GM18951 (cell line): ENCODE data around the gene VPS16.
"Not testable (repeated sequence)": the region's sequence is repeated elsewhere in the genome, so short reads cannot be mapped to it uniquely, and the experiment has no call there.

ENCODE experiments used
- POLR2A ChIP-seq: IDR thresholded peaks from 4 replicates; pipeline ENCODE4 v1.6.1; 2011; ENCODE audit warnings: mild to moderate bottlenecking; ENCODE audit not compliant: insufficient read length, insufficient read depth; ENCODE audit errors: extremely low read depth
- in situ Hi-C: fragments of 300-500 bp; cut with MboI; formaldehyde crosslinking; loops from one replicate; pipeline ENCODE4 v1.12.0; 2022; ENCODE audit warnings: low sequenced_read_pairs, mixed read lengths, inconsistent platforms; ENCODE audit not compliant: unreplicated experiment

The VPS16 gene

GRCh38 chr20:2801286-2801728 is 39.2 kb upstream of the VPS16 start:
- TF ChIP-seq POLR2A: no peak
- in situ Hi-C loops: no loop called here

- in situ Hi-C loops: no loop called here
- no peak for TF ChIP-seq POLR2A
Measured at GRCh38 chr20:2804041-2804828, 36.3 kb upstream of the VPS16 start.

DNA sequence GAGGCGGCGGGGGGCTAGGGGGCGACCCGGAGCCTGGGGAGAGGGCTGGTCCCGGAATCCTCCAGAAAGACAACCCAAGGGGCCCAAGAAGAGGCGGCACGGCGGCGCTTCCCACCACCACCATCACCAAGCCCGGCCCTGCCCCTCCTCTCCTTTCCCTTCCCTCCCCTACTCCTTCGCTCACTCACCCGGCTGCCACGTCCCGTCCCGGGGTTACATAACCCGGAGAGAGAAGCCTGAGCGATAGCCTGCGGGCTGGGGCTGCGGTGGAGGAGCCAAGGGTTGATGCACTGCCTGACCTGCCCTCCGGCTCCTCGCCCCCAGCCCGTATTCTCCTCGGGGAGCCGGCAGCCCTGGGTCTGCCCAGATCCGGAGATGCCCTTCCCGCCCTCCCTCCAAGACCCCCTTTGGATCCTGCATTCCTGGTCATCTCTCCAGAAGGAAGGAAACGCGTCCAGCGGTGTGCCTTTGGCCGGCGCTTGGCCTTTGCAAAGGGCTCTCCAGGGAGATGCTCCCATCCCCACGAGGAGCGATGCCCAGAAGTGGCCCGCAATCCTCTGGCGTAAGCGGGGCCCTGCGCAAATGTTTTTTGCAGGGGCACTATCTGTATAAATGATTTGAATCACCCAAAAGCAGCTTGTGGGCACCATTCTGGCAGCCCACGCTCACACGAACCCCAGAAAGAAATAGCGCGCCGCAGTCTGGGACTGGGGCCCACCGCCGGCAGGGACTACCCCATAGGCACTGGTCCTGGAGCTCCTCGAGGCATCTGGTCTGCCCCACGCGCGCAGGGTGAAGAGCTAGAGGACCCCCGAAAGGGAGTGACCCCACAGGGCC is 35.5 kb upstream of the VPS16 start:
- in situ Hi-C loops: no loop called here
- no peak for TF ChIP-seq POLR2A

DNA sequence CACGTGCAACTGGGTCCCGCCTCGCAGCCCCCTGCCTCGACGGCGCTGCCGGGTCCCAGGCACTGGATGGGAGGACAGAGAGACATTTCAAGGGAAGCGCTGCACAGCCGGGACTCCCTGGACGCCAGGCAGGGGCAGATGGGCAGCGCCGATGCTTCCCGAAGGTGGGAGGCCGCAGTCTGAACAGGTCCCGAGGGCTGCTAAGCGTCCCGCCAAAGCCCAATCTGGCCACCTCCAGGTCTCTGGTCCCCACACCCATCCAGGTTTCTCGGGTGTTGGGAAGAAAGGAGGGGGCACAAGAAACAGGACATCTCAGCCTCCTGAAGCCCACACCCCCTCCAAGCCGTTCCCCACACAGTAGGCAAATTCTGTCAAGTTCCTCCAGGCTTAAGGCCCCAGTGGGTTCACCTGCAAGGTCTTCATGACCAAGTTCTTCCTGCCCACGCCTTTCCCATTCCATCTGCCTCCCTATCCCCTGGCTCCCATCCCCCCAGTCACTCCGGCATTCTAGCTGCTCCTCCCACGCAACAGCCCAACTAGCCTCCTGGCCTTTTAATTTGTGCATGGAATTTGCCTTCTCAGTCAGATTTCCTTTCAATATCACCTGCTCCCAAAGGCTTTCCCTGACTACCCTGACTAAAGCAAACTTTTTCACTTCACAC is 34.7 kb upstream of the VPS16 start:
- in situ Hi-C loops: no loop called here
- TF ChIP-seq POLR2A: no peak

- TF ChIP-seq POLR2A: no peak
- in situ Hi-C loops: no loop called here
Measured at GRCh38 chr20:2806351-2806701, 34.2 kb upstream of the VPS16 start.

DNA sequence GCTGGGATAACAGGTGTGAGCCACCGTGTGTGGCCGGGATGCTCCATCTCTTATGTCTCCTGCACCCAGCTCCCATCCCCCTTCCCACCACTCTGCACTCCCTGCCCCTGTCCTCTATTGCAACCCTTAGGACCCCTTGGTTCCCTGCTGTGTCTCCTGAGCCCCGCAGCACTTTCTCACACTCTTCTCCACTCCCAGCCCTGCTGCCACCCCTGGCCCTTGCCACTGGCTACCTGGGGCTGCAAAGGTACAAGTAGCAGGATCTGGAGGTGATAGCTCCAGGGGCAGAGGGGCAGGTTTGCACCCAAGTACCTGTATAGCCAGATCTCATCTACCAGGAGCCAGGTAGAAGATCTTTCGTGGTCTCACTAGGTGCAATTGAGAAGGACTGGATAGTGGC is 33.5 kb upstream of the VPS16 start:
- TF ChIP-seq POLR2A: no peak
- in situ Hi-C loops: no loop called here

DNA sequence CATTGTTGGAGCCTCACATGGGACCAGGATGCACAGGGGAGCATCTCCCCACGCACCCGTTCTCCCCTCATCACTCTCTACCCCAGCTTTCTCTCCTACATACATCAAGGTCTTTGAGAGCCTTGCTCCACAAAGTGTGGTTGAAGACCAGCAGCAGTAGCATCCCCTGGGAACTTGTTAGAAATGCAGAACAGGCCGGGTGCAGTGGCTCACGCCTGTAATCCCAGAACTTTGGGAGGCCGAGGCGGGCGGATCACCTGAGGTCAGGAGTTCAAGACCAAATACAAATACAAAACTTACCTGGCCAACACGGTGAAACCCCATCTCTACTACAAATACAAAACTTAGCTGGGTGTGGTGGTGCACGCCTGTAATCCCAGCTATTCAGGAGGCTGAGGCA is 32.6 kb upstream of the VPS16 start:
- in situ Hi-C loops: not testable (repeated sequence)

DNA sequence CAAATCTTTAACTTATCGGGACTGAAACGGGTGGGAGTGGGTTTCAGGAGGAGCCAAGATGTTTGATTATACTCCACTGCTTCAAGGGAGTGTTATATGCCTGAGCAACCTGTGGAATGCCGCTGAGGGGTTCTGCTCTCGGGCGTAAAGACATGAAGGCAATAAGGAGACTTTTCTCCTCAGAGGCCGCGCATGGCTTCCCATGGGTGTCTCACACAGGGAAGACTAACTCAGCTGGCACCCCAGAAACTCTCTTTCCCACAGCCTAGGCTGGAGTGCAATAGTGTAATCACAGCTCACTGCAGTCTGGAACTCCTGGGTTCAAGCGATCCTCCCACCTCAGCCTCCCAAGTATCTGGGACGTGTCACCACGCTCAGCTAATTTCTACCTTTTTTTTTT is 30.9 kb upstream of the VPS16 start:
- in situ Hi-C loops: no loop called here
- TF ChIP-seq POLR2A: no peak

DNA sequence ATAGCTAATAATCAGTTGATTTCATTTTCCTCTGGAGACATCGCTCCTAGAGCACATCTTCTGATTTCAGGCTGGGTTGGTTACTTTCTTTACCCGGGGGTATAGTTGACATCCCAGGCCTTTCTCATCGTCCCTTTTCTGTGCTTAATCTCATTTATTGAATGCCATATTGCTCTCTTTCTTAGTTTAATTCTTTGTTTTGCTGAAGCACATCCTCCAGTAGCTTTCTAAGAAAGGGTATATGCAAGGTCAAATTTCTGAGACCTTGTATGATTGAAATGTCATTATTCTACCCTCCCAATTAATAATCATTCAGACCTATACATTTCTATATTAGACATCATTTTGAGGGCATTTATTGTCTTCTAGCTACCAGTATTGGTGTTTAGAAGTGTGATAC is 28.4 kb upstream of the VPS16 start:
- TF ChIP-seq POLR2A: no peak
- in situ Hi-C loops: no loop called here

DNA sequence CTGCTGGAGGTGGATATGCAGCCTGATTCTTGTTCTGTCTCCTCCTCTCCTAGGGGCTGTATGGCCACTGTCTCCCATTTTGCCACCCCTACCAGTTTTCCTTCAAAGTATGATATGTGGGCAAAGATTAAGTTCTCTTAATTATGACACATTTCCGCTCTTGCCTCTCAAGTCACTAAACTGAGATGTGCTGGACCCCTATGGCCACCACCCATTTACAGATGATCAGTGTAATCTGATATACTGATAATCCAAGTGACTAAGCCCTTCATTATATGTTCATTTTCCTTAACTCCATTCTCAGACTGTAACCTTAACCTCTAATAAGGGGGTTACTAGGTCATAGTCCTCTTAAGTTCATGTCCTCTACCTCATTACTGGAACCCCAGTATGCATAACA is 26.5 kb upstream of the VPS16 start:
- in situ Hi-C loops: no loop called here

DNA sequence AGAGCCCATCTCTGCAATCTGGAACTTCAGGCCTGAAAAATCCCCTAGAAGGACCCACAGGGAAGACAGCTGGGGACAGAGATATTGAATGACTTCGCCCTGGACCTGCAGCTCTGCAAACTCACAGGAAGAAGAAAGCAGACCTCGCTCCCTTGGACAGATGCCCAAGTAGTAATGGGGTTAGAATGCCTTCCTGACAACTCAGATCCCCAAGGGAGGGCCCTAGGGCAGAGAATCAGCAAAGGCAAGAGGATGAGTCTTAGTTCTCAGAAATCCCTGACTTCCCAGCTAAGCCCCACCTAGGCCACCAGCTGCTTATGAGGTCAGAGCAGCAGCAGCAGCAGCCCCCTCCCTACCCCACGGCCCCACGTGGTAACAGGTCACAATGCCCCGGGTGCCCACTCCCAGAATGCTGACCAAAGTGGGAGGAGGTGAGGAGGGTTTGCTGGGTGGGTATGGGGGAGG is 25.9 kb upstream of the VPS16 start, which contains the start of gene C20orf141:
C20orf141 (plus strand) TSS at position 401 of the 465 bp plus-strand sequence. CDS start 198 bp downstream, outside the sequence.
- in situ Hi-C loops: no loop called here
- no peak for TF ChIP-seq POLR2A

More for the DNA sequence above, 26.5 kb upstream of the VPS16 start:
- no peak for TF ChIP-seq POLR2A

DNA sequence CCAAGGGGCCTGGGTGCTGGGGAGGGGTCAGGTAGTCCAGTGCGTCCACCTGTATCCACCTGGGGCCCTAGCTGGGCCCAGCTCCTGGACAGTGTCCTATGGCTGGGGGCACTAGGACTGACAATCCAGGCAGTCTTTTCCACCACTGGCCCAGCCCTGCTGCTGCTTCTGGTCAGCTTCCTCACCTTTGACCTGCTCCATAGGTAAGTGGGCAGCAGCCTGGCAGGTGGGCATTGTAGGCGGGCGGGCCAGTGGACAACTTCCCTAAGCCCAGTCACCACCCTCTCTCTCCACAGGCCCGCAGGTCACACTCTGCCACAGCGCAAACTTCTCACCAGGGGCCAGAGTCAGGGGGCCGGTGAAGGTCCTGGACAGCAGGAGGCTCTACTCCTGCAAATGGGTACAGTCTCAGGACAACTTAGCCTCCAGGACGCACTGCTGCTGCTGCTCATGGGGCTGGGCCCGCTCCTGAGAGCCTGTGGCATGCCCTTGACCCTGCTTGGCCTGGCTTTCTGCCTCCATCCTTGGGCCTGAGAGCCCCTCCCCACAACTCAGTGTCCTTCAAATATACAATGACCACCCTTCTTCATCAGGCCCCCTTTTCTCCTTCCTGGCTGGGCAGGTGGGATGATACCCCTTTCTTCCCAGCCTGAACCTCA is 25.2 kb upstream of the VPS16 start:
- TF ChIP-seq POLR2A: no peak
- in situ Hi-C loops: no loop called here
